GM10266 (cell line): ENCODE measurements around the gene PCSK4.
A peak's percentile ranks its signal among the peaks of the same experiment; 100 is the strongest.

Source experiments
- DNase-seq: peaks from one replicate; pipeline ENCODE4 v3.0.0; 2012; ENCODE audit errors: extremely low spot score
- TF ChIP-seq, protein P1 (sequence below): IDR thresholded peaks from 2 replicates; pipeline ENCODE4 v1.5.1; 2012; ENCODE audit warnings: mild to moderate bottlenecking, low read depth; ENCODE audit not compliant: control insufficient read depth, insufficient read depth; ENCODE audit errors: missing control alignments

The PCSK4 gene

DNA sequence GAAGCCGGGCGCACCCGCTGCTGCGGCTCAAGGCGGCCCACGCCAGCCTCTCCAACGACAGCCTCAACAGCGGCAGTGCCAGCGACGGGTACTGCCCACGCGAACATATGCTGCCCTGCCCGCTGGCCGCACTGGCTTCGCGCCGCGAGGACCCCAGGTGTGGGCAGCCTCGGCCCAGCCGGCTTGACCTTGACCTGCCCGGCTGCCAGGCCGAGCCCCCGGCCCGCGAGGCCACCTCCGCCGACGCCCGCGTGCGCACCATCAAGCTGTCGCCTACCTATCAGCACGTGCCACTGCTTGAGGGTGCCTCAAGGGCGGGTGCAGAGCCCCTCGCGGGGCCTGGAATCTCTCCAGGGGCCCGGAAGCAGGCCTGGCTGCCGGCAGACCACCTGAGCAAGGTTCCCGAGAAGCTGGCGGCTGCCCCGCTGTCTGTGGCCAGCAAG is 24.1 kb downstream of the PCSK4 start:
- DNase-seq, result no peak
- TF ChIP-seq, protein P1, sequence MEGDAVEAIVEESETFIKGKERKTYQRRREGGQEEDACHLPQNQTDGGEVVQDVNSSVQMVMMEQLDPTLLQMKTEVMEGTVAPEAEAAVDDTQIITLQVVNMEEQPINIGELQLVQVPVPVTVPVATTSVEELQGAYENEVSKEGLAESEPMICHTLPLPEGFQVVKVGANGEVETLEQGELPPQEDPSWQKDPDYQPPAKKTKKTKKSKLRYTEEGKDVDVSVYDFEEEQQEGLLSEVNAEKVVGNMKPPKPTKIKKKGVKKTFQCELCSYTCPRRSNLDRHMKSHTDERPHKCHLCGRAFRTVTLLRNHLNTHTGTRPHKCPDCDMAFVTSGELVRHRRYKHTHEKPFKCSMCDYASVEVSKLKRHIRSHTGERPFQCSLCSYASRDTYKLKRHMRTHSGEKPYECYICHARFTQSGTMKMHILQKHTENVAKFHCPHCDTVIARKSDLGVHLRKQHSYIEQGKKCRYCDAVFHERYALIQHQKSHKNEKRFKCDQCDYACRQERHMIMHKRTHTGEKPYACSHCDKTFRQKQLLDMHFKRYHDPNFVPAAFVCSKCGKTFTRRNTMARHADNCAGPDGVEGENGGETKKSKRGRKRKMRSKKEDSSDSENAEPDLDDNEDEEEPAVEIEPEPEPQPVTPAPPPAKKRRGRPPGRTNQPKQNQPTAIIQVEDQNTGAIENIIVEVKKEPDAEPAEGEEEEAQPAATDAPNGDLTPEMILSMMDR, result no peak

DNA sequence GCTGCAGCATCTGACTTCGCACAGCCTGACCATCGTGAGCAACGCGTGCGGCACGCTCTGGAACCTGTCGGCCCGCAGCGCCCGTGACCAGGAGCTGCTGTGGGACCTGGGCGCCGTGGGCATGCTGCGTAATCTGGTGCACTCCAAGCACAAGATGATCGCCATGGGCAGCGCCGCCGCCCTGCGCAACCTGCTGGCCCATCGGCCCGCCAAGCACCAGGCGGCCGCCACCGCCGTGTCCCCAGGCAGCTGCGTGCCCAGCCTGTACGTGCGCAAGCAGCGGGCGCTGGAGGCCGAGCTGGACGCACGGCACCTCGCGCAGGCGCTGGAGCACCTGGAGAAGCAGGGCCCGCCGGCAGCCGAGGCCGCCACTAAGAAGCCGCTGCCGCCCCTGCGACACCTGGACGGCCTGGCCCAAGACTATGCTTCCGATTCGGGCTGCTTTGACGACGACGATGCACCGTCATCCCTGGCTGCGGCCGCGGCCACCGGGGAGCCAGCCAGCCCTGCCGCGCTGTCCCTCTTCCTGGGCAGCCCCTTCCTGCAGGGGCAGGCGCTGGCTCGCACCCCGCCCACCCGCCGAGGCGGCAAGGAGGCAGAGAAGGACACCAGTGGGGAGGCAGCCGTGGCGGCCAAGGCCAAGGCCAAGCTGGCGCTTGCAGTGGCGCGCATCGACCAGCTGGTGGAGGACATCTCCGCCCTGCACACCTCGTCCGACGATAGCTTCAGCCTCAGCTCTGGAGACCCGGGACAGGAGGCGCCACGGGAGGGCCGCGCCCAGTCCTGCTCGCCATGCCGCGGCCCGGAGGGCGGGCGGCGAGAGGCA is 24.7 kb downstream of the PCSK4 start:
- TF ChIP-seq, protein P1, result peak; percentile 42
- no peak for DNase-seq

DNA sequence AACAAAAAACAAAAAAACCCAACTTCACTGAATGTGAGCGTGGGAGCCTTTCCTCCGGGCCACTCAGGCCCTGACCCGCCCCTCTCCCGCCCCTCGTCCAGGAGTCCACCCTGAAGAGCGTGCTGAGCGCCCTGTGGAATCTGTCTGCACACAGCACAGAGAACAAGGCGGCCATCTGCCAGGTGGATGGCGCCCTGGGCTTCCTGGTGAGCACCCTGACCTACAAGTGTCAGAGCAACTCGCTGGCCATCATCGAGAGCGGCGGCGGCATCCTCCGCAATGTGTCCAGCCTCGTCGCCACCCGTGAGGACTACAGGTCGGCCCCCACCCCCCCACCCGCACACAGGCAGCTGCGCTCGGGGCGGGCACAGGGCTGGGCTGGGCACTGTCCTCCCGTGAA is 28.3 kb downstream of the PCSK4 start:
- TF ChIP-seq, protein P1, result no peak
- DNase-seq, result no peak

DNA sequence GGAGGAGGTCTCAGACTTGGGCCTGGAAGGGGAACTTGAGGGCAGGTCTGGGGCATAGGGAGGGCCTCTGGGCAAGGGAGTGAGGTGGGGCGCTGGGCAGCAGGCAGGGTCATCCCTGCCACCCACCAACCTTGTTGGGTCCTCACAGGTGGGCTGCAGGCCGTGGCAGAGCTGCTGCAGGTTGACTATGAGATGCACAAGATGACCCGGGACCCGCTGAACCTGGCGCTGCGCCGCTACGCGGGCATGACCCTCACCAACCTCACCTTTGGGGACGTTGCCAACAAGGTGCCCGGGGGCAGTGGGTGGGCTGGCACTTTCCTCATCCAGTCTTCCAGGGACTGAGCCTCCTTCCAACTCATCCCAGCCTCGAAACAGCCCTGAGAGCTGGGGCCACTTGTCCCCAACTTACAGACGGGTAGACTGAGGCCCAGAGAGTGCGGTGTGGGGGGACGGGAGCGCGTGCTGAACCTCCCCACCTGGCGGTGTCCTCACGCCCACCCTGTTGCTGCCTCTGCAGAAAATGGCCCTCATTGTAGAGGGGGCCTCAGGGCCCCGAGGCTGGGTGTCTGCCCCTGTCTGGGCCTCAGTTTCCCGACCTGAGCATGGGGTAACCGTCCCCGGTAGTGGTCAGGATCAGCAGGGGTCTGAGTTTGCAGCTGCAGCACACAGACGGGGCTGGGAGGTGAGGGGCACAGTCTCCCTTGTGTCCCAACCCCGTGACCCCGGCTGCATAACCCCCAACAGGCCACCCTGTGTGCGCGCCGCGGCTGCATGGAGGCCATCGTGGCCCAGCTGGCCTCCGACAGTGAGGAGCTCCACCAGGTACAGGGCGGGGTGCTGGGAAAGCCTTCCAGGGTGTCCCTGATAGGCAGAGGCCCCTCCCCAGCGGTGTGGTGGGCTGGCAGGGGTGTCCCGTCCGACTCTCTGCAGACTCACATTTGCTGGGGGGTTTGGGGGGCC is 29.8 kb downstream of the PCSK4 start:
- TF ChIP-seq, protein P1, result no peak
- DNase-seq, result no peak

DNA sequence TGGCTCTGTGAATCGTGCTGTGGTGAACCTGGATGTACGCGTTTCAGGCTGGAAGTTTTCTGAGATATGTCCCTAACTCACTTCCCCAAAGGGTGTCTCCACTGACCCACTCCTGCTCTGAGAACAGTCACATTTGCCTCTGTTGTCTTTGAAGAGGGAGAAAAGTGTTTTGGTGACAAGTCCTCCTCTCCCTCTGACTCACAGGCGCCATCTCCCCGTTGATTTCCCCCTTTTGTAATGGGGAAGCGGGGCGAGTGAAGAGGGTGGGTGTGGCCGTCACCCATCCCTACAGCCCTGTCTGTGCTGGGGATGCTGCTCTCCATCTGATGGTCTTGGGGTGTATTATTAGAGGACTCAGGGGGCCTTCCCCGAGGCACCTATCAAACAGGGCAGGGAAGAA is 30.7 kb downstream of the PCSK4 start:
- no peak for DNase-seq
- TF ChIP-seq, protein P1, result no peak

DNA sequence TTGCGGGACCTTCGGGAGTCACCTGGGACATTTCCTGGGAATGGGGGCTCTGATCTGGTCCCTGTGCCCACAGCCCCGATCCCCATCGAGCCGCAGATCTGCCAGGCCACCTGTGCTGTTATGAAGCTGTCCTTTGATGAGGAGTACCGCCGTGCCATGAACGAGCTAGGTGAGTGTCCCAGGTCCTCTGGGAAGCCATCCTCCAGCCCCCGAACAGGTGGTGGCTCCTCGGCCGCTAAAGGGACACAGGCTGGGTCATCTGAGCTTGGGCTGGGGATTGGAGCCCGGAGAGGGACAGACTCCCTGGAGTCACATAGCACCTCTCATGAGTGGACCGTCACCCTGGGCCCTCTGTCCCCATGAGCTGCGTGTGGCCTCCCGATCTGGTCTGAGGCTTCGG is 32.3 kb downstream of the PCSK4 start:
- no peak for DNase-seq
- TF ChIP-seq, protein P1, result no peak
